ENCODE results near the gene PAOX. TPM values are rescaled to one million over a fixed set of nuclear protein-coding genes. Genes with fewer than 3 reads are reported as not detected.
A peak's percentile ranks its signal among the peaks of the same experiment; 100 is the strongest.

PAOX gene
- total RNA-seq, 4 donors from 2014 or later = 3.5 to 11.0 (median 9.9) TPM

DNA sequence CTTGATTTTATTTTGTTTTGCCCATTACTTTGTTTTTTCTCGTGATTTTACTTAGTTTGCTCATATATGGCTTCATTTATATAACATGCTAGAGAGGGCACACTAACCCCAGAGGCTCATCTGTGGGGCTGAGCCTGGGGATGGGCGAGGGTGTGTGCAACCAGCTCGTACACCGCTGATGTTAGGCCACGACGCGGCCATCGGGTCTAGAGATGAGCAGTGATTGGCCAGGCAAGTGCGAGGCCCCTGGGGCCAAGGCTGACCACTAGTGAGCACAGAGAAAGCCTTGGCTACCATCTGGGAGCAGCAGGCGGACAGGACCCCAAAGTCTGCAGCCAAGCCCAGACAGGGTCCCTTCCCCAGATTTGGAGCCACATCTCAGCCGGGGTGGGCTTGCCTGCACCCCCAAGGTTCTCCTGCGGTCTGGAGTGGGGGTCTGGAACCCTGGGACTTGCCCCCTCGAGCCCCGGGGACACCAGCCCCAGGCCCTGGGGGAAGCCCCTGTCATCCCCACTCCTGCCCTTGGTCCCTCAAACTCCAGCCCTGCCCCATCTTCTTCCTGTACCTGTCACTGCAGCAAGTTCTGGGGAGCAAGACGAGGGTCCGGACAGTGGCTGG is 25.0 kb upstream of the PAOX start:
- Histone ChIP-seq H3K9me3 (no peaks in the 10 kb centered on the region), H3K4me3 (replicated peaks in 1 of 3) (no peak overlapping the region), H3K27ac (no peak overlapping the region), H3K27me3 (no peaks in the 10 kb centered on the region), H3K36me3 (no peaks in the 10 kb centered on the region), H3K4me1 (peaks cover 0 to 15% of the 10 kb centered on the region in 2 donors)
- TF ChIP-seq POLR2A (IDR thresholded peaks at IDR 0.05) = no peak
- TF ChIP-seq, protein P1, sequence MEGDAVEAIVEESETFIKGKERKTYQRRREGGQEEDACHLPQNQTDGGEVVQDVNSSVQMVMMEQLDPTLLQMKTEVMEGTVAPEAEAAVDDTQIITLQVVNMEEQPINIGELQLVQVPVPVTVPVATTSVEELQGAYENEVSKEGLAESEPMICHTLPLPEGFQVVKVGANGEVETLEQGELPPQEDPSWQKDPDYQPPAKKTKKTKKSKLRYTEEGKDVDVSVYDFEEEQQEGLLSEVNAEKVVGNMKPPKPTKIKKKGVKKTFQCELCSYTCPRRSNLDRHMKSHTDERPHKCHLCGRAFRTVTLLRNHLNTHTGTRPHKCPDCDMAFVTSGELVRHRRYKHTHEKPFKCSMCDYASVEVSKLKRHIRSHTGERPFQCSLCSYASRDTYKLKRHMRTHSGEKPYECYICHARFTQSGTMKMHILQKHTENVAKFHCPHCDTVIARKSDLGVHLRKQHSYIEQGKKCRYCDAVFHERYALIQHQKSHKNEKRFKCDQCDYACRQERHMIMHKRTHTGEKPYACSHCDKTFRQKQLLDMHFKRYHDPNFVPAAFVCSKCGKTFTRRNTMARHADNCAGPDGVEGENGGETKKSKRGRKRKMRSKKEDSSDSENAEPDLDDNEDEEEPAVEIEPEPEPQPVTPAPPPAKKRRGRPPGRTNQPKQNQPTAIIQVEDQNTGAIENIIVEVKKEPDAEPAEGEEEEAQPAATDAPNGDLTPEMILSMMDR (IDR thresholded peaks at IDR 0.05) = no peak
- no peak for DNase-seq
- intact Hi-C loops (cut with DNase I) = no loop called here
- WGBS, 2 donors = 86 to 94% methylated on average over 13 to 14 of the region's 16 CpGs

DNA sequence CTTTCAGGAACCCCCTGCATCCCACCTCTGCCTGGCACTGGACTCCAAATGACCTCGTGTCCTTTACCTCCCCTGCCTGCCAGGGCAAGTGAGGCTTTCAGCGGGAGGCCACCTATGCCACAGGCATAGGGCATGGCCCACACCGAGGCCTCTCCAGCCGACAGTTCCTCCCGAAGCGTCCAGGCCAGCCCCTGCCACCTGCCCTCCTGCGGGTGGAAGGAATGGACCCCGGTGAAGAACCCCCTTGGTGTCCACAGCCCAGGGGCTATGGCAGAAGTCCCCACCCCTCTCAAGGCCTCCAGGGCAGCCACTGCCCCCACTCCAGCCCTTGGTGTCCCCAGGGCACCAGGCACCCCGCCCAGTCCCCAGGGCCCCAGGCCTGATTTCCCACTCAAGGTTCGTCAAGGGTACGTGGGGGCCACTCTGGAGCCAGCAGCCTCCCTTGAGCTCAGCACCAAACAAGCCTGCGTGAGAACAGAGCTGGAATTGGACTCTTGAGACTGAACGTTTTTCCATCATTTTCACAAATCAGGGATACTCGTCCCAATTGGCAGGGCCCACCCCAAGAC is 24.3 kb upstream of the PAOX start:
- intact Hi-C loops (cut with DNase I) = no loop called here
- no peak for DNase-seq
- Histone ChIP-seq H3K4me3 (replicated peaks in 1 of 3) (no peak overlapping the region), H3K4me1 (peaks cover 0 to 15% of the 10 kb centered on the region in 2 donors), H3K9me3 (no peaks in the 10 kb centered on the region), H3K27ac (no peak overlapping the region), H3K27me3 (no peaks in the 10 kb centered on the region), H3K36me3 (no peaks in the 10 kb centered on the region)
- WGBS, 2 donors = 87 to 94% methylated on average over 3 to 8 of the region's 14 CpGs
- no peak for TF ChIP-seq POLR2A (IDR thresholded peaks at IDR 0.05)
- TF ChIP-seq, protein P1 (IDR thresholded peaks at IDR 0.05) = no peak

DNA sequence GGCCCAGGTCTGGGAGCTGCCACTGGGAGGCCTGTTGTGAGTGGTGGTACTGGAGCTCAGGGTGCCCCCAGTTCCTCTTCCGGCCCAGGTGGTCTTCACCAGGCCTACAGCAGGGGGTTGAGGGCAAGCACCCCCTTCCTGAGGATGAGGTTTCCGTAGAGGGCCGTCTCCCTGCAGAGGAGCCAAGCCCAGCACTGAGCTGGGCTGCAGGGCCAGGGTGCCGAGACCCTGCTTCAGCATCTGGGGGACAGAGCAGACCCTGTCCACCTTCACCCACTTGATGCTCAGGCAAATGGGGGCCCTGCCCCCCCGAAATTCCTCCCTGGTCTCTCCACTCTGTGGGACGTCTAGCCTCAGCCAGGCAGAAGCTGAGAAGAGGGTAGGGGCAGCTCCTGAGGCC is 23.8 kb upstream of the PAOX start:
- DNase-seq = no peak
- no peaks in the 10 kb centered on the region for H3K36me3 ChIP-seq
- H3K4me3 ChIP-seq (replicated peaks in 1 of 3) = no peak overlapping the region
- TF ChIP-seq POLR2A (IDR thresholded peaks at IDR 0.05) = no peak
- TF ChIP-seq, protein P1 (IDR thresholded peaks at IDR 0.05) = no peak
- H3K9me3 ChIP-seq = no peaks in the 10 kb centered on the region
- intact Hi-C loops (cut with DNase I) = no loop called here
- WGBS, 2 donors = 97 to 100% methylated on average over 4 to 5 of the region's 6 CpGs
- no peaks in the 10 kb centered on the region for H3K27me3 ChIP-seq
- peaks cover 0 to 15% of the 10 kb centered on the region in 2 donors for H3K4me1 ChIP-seq
- no peak overlapping the region for H3K27ac ChIP-seq

DNA sequence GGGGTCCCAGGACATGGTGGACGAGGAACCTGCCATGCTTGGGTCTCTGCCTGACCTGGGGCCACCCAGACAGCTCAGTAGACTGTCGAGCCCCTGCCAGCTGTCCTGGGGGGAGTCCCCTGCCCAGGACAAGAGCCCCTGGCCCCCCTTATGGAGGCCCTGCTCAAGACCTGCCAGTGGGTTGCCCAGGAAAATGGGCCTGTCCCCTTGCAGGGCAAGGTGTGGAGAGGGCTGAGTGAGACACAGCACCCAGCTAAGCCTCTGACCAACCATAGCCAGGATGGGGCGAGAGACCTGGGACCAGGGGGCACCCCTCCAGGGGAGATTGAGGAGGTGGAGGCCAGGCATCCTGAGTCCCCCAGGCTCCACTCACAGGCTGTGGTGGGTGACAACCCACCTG is 23.1 kb upstream of the PAOX start:
- Histone ChIP-seq H3K9me3 (no peaks in the 10 kb centered on the region), H3K4me1 (peaks cover 0 to 15% of the 10 kb centered on the region in 2 donors), H3K4me3 (replicated peaks in 1 of 3) (no peak overlapping the region), H3K27me3 (no peaks in the 10 kb centered on the region), H3K27ac (no peak overlapping the region), H3K36me3 (no peaks in the 10 kb centered on the region)
- DNase-seq = no peak
- no peak for TF ChIP-seq POLR2A (IDR thresholded peaks at IDR 0.05)
- TF ChIP-seq, protein P1 (IDR thresholded peaks at IDR 0.05) = no peak
- WGBS, 2 donors = 100% methylated on average over 2 of the region's 3 CpGs; no CpG with 5 or more reads in 1 of the 2 donors
- intact Hi-C loops (cut with DNase I) = no loop called here

GRCh38 chr10:133356549-133357284 is 22.3 kb upstream of the PAOX start:
- H3K36me3 ChIP-seq = peaks cover 0 to under 1% of the 10 kb centered on the region in 2 donors
- H3K4me1 ChIP-seq = peaks cover 0 to 15% of the 10 kb centered on the region in 2 donors
- peak overlapping the region in 1 of 3 donors; percentile 56 for H3K4me3 ChIP-seq (replicated peaks in 1 of 3)
- no peaks in the 10 kb centered on the region for H3K27me3 ChIP-seq
- 61 to 69% methylated on average over 8 to 13 of the region's 27 CpGs for WGBS, 2 donors
- H3K9me3 ChIP-seq = no peaks in the 10 kb centered on the region
- TF ChIP-seq, protein P1 (IDR thresholded peaks at IDR 0.05) = no peak
- TF ChIP-seq POLR2A (IDR thresholded peaks at IDR 0.05) = no peak
- no peak overlapping the region for H3K27ac ChIP-seq
- DNase-seq = no peak
- intact Hi-C loops (cut with DNase I) = no loop called here

Data from thyroid gland (tissue), 4 donors.